ENCODE measurements around the gene RFLNA.

DNA sequence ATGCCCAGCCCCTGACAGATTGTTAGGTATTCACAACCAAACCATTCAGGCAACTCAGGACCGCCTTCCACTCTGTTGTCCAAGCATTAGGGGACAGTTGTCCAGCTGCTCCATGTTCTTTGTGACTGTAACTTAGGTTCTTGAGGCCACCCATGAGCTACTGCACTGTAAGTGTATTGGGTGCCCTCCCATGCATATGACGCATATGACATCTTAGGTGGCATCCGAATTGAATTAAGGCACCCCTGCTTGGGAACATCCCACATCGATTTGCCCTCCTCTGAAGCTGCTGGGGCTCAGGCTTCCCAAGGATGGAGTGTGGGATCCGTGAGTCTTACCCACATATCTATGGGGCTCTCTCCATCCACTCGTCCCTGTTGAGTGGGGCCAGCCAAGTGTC is 17.7 kb downstream of the RFLNA start:
- TF ChIP-seq, protein P1, sequence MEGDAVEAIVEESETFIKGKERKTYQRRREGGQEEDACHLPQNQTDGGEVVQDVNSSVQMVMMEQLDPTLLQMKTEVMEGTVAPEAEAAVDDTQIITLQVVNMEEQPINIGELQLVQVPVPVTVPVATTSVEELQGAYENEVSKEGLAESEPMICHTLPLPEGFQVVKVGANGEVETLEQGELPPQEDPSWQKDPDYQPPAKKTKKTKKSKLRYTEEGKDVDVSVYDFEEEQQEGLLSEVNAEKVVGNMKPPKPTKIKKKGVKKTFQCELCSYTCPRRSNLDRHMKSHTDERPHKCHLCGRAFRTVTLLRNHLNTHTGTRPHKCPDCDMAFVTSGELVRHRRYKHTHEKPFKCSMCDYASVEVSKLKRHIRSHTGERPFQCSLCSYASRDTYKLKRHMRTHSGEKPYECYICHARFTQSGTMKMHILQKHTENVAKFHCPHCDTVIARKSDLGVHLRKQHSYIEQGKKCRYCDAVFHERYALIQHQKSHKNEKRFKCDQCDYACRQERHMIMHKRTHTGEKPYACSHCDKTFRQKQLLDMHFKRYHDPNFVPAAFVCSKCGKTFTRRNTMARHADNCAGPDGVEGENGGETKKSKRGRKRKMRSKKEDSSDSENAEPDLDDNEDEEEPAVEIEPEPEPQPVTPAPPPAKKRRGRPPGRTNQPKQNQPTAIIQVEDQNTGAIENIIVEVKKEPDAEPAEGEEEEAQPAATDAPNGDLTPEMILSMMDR (IDR thresholded peaks at IDR 0.05) = no peak
- TF ChIP-seq POLR2A (IDR thresholded peaks at IDR 0.05) = no peak
